Stimulated activated CD4-positive, alpha-beta T cell treated with anti-CD3 and anti-CD28 coated beads, TNF-alpha, amount 100 ng/mL, for 24 hours (primary cell): ENCODE data around the gene MED13L.

Experiments used
- DNase-seq, 3 experiments: peaks; one replicate each; pipeline ENCODE4 v3.0.0-alpha.2; 2020; ENCODE audit warnings: low read depth in 3 of 3

Gene MED13L

DNA sequence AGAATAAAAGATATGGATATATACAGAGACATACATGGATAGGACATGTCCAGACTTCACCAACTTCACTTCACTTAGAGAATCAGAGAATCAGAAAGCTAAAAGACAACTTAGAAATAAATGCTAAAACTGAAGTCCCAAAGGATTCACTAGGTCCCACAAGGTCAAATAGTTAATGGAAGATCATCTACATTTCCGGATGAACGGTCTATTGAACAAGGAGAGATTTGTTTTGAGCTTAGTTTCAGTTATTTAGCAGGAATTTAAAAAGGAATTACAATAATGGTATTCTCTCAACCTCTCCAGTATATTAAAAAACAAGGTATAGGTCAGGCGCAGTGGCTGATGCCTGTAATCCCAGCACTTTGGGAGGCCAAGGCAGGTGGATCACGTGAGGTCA, 187.0 kb downstream of the MED13L start:
- no peak for DNase-seq

- DNase-seq, result no peak
Observed at GRCh38 chr12:116089080-116089479, 188.4 kb downstream of the MED13L start.

DNA sequence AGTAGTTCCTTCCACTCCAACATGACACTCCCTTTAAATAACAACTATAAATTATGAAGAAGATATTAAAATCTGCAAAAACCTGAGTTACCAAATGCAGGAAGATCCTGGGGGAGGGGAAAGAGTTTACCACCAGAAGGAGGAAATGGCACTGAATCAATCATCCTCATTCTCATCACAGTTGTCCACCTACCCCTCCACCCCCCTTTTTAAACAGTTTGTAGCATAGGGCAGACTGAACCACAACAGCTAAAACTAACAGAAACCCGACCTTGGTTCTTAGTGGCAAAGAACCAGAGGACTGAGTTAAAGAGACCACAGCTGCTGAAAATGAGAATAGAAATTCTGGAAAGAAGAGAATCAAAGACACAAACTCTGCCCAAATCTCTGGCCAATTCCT, 189.5 kb downstream of the MED13L start:
- DNase-seq, result no peak

DNA sequence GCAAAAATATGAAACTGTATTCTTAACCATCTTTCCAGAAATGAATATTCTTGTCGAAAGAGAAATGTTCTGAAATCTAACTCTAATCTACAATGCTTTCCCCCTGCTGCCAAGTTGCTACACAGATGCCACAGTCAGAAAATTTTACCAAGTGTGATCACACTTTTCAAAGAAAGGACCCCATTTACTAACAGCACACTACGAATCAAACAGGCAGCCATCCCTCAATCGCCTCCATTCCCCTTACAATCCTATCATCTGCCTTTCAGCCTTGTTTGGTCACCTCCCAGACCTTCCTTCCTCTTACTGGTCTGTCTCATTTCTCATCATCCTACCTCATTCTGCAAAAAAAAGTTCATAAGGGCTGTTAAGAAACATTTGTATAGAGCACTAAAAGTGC, 190.1 kb downstream of the MED13L start:
- DNase-seq, result no peak

- no peak for DNase-seq
Observed at GRCh38 chr12:116080415-116080814, 197.1 kb downstream of the MED13L start.

DNA sequence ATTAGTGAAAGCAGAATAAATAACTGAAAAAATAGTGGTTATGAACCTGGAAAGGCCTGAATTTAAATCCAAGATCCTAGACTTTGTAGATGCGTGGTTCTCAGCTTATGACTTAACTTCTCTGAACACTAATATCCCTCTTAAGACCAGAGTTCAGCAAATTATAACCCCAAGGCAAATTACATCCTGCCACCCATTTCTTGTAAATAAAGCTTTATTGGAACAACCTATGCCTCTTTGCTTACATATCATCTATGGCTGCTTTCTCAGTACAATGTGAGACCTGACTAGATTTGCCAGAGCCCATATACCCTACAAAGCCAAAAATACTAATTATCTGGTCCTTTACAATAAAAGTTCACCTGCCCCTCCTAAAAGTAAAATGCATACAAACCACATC, 199.1 kb downstream of the MED13L start:
- no peak for DNase-seq

DNA sequence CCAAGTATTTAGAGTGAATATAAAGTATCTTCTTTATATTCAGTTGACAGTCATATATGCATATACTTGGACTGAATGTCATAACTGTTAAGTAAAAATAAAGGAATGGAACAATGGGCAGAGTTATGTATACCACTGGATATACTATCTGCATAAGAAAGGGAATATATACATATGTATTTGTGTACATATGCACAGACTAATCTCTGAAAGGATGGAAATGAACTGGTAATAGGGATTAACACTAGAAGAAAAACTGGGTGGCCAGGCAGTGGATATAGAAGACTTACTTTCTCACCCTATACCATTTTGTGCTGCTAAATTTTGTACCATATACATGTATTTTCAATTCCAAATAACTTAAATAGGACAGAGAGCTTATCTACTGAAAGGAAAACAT, 200.1 kb downstream of the MED13L start:
- DNase-seq, result no peak

DNA sequence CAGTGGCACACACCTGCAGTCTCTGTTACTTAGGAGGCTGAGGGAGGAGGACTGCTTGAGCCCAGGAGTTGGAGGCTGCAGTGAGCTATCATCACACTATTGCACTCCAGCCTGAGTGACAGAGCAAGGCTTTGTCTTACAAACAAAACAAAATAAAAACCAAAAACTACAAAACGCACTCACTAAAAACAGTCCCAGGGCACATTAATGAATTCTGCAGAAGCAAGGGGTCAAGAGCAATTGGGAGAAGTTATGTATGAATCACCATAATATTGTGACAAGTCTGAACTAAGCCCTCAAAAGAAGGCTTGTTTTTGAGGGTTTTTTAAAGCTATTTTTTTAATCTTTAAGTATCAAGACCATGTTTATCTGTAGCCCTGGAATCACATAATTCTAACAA, 201.1 kb downstream of the MED13L start:
- no peak for DNase-seq

GRCh38 chr12:116074686-116075085, 202.8 kb downstream of the MED13L start:
- DNase-seq, result no peak

GRCh38 chr12:116071555-116072230, 205.8 kb downstream of the MED13L start:
- DNase-seq, result no peak

GRCh38 chr12:116070444-116070843, 207.0 kb downstream of the MED13L start:
- DNase-seq, result no peak

DNA sequence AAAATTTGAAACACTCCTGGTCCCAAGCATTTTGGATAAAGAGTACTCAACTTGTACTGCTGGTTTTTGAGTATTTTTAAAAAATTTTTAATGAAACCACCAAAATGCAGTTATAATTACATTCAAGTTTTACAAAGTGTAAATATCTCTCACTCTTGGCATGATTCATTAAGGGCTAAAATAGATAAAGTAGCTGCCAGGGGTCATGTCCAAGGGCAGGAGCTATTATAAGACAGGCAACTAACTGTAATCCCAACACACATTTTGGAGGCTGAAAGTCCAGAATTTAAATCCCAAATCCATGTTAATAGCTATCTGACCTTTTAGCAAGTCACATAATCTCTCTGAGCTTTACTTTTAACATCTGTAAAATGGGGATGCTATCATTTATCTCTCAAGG, 207.6 kb downstream of the MED13L start:
- DNase-seq, result no peak

- DNase-seq, result no peak
Observed at GRCh38 chr12:116068853-116069252, 208.6 kb downstream of the MED13L start.

DNA sequence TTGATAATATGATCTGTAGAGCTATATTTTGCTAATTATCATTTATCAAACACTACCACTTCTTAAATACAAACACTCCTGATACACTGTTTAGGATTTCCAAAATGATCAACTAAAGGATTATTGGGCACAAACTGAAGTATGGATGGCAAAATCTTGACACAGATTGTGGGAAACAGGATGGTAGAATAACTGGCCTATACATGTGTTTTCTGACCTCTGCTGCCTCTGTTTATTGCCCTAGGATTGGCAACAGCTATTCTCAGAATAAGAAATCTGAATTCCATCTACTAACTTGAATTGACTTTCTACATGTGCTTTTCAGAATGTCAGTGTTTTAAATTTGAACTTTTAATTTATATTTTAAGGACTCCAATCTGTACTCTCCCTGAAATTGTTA, 209.1 kb downstream of the MED13L start:
- DNase-seq, result no peak

GRCh38 chr12:116067892-116068291, 209.6 kb downstream of the MED13L start:
- DNase-seq, result no peak

DNA sequence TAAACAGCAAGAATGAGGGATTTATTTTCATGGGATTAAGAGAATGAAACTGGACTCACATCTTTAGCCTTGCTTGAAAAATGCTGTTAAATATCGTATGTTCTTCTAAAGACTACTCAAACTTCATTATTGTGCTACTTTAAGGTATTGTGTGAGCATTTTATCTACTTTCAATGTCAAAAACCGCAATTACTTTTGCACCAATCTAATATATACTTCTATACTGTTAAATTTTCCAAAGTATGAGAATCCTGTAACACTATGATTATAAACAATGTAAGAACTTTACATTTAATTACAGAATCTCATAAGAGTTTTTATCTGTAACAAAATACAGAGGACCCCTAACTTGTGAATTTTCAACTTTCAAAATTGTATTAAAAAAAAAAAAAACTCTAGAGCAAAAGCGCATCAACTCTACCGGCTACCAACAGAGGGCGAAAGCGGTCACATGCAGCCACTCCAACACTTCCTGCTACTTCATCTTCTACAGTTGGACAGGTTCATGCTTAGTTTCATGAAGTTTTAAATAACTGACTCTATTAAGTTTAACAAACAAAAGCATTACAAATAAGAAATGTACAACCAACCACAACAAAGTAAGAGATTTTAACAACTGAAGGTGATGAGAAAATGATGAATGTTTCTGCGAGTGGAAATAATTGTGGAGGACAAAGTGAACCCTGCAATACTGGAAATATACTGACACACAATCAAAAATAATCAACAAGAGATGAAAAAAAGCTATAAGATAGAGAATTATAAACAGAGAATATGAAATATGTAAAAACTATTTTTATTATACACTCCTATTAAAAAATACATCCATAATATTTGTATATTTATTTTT, 210.9 kb downstream of the MED13L start:
- peak; percentile 15 to 42 (median 40) for DNase-seq

- no peak for DNase-seq
Observed at GRCh38 chr12:116065606-116066005, 211.9 kb downstream of the MED13L start.

DNA sequence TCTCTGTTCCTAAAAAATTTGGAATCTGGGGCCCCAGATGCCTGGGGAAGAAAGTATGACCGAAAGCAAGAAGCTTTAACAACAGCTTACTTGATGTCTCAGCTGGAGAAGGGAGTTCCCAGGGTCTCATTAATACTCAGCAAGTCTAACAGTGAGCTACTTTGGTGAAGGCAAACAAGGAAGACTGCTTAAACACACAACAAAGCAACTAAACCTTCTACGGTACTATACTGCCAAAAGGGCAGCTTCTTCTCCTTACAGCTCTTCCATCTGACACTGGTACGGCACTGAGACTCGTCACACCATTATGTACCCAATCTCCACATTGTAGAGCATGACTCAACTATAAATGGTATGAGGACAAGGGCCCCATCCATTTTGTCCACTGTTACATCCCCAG, 213.0 kb downstream of the MED13L start:
- DNase-seq, result no peak

- DNase-seq, result no peak
Observed at GRCh38 chr12:116062698-116063097, 214.8 kb downstream of the MED13L start.

GRCh38 chr12:116060764-116061163, 216.7 kb downstream of the MED13L start:
- DNase-seq, result no peak

DNA sequence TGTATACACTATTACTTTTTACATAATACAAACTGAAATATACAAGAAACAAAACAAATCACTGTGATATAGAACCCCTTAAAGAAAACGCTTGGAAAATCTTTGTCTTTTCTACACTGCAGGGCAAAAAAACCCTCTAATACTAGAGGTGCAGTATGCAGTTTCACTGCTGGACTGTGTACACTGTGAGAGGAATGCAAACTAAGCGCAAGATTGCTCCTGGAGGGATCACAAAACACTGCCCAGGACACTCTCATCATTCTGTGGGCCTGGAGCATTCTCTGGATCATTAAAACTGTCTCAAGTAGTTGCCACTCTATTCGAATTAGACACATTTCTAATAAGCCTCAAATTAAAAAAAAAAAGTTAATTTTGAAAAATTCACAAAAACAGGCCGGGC, 217.6 kb downstream of the MED13L start:
- no peak for DNase-seq

- DNase-seq, result no peak
Observed at GRCh38 chr12:116058574-116058973, 218.9 kb downstream of the MED13L start.

- no peak for DNase-seq
Observed at GRCh38 chr12:116057356-116057755, 220.1 kb downstream of the MED13L start.
